Activated T-cell treated with anti-CD3 and anti-CD28 coated beads, Interleukin-2, amount 50 U/mL, for 1 hour (primary cell): ENCODE results near the gene NEURL2.
"Not testable (repeated sequence)": the region's sequence is repeated elsewhere in the genome, so short reads cannot be mapped to it uniquely, and the experiment has no call there.

ENCODE experiments used
- DNase-seq: peaks from one replicate; pipeline ENCODE4 v3.0.0-alpha.2; 2020

NEURL2 gene, protein sequence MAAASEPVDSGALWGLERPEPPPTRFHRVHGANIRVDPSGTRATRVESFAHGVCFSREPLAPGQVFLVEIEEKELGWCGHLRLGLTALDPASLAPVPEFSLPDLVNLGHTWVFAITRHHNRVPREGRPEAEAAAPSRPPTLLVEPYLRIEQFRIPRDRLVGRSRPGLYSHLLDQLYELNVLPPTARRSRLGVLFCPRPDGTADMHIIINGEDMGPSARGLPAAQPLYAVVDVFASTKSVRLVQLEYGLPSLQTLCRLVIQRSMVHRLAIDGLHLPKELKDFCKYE

DNA sequence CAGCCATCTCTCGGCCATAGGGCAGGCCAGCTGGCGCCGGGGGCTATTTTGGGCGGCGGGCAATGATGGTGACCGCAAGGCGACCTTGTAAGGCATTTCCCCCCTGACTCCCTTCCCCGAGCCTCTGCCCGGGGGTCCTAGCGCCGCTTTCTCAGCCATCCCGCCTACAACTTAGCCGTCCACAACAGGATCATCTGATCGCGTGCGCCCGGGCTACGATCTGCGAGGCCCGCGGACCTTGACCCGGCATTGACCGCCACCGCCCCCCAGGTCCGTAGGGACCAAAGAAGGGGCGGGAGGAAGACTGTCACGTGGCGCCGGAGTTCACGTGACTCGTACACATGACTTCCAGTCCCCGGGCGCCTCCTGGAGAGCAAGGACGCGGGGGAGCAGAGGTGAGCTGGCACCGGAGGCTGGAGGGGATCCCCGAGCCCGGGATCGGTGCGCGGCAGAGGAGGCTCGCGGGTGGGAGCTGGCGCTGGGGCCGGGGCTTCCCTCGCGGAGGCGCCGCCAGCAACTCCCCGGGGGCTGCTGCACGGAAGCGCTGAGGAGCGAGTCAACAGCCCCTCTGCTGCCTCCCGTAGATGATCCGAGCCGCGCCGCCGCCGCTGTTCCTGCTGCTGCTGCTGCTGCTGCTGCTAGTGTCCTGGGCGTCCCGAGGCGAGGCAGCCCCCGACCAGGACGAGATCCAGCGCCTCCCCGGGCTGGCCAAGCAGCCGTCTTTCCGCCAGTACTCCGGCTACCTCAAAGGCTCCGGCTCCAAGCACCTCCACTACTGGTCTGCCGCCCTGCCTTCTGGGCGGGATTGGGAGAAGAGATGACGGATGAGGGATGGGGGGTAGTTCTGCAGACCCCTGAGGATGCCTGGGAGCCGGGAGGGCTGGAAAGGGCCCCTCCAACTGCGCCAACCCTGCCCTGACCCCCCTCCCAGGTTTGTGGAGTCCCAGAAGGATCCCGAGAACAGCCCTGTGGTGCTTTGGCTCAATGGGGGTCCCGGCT, at the start of gene NEURL2, which contains the start of gene CTSA:
Gene NEURL2, minus strand, starts transcription at position 224 of the 999 bp plus-strand sequence. Its CDS starts 217 bp downstream, at position 7.
Gene CTSA, plus strand, starts transcription at position 351 of the 999 bp plus-strand sequence. Its CDS starts 234 bp downstream, at position 585.
- DNase-seq: peak; percentile 82

DNA sequence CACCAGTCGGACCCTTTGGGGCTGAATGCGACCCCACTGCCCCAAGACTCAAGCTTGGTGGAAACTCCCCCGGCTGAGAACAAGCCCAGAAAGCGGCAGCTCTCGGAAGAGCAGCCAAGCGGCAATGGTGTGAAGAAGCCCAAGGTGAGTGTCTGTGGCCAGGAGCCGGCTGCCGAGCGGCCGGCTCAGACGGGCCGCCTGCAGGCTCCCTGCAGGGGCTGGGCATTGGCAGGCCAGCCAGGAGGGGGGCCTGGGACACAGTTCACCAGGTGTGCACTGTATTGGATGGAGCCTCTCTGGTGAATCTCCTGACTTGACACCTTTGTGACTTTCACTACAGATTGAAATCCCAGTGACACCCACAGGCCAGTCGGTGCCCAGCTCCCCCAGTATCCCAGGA, 49.5 kb upstream of the NEURL2 start:
- DNase-seq: no peak

DNA sequence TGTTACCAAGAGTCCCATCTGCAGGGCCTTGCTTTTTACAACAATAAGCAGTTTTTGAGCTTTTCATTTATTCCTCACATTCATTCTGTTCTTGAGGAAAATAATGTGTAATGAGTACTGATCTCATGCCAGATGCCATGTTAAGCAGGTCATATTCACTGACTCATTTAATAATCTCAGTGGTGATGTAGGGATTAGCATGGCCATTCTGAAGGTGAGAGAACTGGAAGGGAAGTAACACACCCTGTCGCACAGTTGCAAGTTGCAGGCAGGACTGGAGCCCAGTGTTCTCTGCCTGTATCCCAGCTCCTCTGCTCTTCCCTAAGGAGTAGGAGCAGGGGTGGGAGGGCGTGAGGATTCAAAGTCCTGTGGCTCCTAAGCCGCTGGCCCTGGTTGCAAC, 49.0 kb upstream of the NEURL2 start:
- no peak for DNase-seq

DNA sequence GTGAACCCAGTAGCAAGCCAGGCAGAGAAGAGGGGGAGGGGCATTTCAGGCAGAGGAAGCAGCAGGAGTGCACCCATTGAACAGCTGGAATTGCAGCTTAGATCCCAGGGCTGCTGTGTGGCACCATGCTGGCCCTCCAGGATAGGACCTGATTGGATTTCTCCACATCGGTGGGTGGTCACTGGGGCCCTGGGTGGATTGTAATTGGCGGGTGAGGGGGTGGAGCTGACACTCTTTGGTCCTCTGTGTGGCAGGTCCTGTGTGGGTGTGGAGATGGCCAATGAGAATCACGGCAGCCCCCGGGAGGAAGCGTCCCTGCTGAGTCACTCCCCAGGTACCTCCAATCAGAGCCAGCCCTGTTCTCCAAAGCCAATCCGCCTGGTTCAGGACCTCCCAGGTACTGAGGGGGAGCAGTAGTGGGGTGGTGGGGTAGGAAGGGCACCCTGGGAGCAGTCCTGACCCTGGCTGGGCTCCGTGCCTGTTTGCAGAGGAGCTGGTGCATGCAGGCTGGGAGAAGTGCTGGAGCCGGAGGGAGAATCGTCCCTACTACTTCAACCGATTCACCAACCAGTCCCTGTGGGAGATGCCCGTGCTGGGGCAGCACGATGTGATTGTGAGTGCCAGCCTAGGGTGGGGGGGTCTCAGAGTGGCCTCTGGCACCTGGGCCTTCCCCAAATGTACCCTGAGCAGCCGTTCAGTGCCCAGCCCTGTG, 47.9 kb upstream of the NEURL2 start:
- DNase-seq: no peak

DNA sequence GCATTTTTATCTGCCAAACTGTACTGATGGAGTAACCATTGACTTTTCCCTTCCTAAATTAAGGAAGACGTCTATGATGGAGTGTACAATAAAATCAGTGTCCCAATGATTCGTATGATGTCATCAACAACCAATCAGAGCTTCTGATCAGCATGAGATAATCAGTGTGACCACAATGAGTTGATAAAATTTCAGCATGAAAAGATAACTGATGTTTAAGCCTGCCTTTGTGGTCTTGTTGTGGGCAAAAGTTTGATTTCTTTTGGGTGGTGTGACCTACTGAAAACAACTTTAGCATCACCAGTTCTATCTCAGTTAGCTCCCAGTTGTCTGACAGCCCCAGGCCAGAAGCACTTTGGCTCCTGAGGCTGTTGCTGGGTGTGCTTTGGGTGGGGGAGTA, 46.8 kb upstream of the NEURL2 start:
- DNase-seq: no peak

DNA sequence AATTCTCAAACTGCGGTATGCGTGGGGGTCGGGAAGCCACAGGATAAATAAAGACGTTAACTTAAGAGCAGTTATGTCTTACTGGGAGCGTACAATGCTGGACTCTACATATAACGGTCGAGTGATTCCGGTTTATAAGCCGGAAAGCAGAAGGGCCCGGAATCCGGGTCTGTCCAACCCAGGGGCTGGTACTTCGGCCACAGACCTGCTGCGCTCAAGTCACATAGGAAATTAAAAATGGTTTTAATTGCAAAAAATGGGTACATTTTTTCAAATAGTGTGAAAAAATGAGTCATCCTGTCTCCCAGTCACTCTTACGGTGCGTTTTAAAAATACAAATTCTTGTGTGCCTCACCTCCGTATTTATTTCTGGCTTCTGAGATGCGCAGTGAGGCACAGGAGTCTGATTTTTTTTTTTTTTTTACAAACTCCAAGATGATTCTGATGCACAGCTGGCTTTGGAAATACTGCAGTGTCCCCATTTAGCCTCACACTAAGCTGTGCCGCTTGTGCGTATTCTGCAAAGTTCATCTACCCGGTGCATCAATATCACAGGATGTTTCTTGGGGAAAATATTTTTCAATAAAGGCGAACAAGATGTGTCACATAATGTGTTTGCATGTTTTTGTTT, 44.5 kb upstream of the NEURL2 start:
- DNase-seq: no peak

DNA sequence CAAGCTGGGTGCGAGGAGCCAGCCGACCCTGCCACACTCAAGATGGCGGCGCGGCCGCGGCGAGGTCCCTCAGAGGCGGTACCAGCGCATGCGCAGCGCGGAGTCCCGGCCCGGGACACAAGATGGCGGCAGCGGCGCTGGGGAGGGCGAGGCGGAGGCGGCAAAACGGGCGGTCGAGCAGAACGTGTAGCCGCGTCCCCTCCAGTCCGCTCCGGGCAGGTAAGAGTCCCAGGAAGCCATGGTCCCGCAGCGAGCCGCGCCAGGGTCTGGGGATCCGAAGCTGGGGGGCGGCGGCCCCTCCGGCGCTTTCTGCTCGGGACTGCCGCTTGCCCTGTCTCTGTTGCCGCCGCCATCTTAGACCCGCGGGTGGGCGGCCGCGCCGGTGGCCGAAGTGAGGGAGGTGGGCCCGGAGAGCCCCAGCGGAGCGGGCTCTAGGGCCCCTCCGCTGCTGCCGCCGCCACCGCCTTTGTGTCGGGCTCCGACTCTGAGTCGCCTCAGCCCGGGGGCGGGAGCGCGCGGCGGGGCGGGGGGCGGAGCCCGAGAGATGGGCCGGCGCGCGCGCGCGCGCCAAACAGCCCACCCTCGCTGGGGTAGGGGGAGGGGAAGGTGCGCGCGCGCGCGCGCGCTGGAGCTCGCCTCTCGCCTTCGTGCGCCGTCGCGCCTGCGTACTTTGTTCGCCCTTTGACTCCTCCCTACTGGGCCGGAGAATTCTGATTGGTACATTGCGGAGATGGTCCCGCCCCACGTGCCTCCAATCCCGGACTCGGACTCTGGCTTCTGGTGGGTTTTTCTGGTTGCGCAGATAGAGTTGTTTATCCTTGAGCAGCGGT, 43.8 kb upstream of the NEURL2 start, which contains the start of gene PCIF1:
Gene PCIF1, plus strand, starts transcription at position 98 of the 830 bp plus-strand sequence. CDS start 4,317 bp downstream, outside the sequence.
- peak; percentile 99 for DNase-seq

DNA sequence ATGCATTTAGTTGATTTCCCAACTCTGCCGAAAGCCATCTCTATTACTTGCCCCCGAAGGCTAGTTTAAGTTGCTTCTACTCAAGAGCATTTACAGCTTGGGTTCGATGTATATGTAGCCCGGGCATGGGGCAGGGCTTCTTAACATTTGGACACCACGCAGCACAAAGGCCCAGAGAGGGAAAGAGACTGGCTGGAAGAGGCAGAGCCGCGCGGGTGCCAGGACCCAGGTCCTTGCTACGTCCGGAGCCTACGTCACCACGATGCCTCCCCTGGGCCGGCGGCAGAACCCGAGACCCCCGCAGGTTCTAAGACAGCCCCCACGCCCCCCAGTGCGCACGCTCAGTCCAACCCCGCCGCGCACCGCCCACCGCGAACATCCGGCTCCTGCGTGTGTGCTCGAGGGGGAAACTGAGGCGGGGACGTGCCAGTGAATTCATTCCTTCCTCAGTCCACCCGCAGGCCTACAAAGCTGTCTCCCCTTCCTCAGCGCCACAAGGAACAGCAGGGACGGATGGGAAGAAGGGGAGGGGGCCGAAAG, 43.1 kb upstream of the NEURL2 start:
- DNase-seq: no peak

DNA sequence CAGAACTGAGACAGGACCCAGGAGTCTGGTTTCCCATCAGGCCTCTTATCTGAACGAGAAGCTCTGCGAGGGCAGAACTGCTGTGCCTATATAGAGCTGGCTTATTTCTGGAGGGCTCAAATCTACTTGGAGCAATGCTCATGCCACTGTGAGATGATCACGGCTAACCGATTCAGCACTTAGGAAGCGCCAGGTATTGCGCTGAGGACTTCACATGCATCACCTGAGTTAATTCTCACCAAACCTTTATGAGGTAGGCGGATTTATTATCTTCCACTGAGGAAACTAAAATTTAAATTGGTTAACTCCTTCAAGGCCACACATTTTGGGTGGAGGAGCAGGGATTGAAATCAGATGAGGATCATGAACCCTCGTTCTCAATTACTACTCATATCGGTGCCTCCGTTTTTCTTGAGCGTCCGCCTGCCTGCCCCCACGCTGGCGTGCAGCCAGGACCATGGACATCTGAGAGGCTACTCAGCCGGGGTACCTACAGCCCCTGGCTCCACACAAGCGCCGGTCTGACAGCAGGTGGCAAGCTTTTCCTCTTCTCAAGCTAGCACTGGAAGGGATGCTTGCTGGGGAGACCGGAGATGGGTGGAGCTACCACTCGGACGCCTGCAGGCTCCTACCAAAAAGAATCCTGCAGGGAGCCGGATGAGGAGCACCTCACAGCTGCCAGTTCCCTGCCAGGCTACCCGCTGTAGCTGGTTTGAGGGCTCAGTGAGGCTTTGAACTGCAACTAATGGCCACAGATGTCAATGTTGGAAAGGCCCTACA, 42.4 kb upstream of the NEURL2 start:
- DNase-seq: peak; percentile 67

DNA sequence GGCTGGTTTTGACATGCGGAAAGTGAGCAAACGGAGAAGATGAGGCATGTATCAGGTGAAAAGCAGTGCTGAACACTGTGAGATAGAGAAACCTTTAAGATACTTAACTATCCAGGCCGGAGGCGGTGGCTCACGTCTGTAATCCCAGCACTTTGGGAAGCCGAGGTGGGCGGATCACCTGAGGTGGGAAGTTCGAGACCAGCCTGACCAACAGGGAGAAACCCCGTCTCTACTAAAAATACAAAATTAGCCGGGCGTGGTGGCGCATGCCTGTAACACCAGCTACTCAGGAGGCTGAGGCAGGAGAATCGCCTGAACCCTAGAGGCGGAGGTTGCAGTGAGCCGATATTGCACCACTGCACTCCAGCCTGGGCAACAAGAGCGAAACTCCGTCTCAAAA, 40.7 kb upstream of the NEURL2 start:
- DNase-seq: not testable (repeated sequence)

DNA sequence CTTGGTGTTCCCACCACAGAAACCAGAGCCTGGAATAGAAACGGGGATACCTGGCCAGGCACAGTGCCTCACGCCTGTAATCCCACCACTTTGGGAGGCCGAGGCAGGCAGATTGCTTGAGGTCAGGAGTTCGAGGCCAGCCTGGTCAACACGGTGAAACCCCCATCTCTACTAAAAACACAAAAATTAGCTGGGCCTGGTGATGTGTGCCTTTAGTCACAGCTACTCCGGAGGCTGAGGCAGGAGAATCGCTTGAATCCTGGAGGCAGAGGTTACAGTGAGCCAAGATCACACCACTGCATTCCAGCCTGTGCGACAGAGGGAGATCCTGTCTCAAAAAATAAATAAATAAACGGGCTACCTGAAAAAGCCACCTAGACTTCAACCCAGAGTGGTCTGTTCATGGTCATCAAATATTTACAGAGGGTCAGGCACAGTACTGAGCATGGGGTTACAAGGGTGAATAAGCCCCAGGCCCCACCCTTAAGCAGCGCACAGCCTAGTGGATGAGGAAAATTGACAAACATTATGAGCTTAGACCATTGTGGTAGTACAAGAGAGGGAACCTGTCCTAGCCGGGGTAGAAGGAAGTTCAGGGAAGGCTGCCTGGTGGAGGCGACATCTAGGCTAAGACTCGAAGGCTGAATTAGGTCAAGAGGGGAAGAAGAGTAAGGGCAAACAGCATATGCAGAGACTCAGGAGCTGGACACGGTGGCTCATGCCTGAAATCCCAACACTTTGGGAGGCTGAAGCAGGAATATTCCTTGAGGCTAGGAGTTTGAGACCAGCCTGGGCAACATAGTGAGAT, 36.3 kb upstream of the NEURL2 start:
- no peak for DNase-seq

DNA sequence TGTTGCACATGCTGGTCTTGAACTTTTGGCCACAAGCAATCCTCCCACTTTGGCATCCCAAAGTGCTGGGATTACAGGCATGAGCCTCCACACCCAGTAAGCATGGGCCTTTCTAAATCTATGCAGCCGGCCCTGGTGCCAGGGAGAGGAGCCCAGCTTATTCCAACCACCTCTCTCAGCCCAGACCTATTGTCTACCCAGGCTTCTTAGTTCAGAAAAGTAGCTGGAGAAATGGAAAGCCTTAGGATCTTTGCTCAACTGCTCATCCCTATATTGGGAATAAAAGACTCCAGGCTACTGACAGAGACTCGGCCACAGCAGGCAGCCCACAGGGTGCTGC, 35.7 kb upstream of the NEURL2 start:
- DNase-seq: no peak

DNA sequence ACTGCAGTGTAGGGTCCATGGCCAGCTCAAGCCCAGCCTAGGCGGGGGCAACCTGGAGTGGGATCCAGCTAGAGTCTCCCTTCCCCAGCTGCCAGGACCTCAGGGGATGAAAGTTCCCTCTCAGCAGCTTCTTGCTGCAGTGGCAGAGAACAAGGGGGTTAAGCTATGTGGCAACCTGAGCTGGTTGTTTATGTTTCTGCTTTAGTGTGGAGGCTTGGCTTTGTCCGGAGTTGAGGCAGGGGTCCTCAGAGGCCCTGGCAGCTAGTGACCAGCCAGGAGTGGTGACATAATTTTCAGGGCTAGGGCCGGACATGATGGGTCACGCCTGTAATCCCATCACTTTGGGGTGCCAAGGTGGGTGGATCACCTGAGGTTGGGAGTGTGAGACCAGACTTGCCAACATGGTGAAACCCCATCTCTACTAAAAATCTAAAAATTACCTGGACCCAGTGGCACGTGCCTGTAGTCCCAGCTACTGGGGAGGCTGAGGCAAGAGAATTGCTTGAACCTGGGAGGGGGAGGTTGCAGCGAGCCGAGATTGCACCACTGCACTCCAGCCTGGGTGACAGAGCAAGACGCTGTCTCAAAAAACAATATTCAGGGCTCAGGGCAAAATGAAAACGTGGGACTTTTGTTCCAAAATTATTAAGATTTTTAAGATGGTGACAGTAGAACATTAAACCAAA, 35.0 kb upstream of the NEURL2 start:
- DNase-seq: no peak

DNA sequence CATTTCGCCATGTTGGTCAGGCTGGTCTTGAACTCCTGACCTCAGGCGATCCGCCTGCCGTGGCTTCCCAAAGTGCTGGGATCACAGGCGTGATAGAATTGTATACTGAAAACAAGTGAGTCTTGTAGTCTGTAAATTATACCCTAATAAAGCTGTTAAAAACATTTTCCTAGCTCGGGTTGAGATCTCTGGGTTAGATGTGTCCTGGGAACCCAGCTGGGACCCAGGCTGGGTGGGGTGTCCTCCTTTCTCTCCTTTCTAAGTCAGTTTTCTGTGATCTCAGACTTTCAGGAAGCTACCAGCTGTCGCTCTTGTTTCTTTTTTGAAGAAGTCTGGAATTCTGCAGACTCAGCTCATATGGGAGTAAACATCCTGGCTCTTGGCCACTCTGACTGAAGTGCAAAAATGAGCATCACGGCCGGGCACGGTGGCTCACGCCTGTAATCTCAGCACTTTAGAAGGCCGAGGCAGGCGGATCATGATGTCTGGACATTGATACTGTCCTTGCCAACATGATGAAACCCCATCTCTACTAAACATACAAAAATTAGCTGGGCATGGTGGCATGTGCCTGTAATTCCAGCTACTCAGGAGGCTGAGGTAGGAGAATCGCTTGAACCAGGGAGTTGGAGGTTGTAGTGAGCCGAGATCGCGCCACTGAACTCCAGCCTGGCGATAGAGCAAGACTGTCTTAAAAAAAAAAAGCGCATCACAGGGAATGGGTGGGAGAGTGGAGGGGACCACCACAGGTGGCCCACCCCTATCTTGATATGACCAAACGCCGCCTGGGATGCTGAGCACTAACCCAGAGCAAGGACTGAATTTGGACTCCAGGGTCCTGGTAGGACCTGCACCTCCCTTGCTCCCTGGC, 33.6 kb upstream of the NEURL2 start:
- no peak for DNase-seq

DNA sequence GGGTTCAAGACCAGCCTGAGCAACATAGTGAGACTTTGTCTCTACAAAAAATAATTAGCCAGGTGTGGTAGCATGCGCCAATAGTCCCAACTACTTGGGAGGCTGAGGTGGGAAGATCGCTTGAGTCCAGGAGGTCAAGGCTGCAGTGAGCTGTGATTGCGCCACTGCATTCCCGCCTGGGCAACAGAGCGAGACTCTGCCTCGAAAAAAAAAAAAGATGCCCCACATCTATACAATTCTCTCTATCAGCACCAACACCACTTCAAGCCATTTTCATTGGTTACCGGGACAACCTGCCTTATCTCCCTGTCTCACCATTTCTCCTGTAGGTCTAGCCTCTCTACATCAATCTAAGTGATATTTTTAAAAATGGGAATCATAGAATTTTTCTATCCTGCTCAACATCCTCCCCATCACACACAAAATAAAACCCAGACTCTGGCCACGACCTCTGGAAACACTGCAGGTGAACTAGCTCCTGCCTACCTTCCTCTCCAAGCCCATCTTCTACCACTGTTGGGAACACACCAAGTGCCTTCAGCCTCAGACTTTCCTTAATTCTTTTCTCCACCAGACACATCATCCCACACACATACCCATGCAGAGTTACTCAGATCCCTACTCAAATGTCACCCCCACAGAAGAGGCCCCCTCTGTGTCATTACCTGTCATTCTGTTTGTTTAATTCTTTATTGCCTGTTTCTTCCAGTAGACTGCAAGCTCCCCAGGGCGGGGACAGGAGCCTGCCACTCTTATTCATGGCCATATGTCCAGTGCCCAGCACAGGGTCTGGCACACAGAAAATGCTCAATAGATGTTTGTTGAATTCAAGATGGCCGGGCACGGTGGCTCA, 30.6 kb upstream of the NEURL2 start:
- no peak for DNase-seq

DNA sequence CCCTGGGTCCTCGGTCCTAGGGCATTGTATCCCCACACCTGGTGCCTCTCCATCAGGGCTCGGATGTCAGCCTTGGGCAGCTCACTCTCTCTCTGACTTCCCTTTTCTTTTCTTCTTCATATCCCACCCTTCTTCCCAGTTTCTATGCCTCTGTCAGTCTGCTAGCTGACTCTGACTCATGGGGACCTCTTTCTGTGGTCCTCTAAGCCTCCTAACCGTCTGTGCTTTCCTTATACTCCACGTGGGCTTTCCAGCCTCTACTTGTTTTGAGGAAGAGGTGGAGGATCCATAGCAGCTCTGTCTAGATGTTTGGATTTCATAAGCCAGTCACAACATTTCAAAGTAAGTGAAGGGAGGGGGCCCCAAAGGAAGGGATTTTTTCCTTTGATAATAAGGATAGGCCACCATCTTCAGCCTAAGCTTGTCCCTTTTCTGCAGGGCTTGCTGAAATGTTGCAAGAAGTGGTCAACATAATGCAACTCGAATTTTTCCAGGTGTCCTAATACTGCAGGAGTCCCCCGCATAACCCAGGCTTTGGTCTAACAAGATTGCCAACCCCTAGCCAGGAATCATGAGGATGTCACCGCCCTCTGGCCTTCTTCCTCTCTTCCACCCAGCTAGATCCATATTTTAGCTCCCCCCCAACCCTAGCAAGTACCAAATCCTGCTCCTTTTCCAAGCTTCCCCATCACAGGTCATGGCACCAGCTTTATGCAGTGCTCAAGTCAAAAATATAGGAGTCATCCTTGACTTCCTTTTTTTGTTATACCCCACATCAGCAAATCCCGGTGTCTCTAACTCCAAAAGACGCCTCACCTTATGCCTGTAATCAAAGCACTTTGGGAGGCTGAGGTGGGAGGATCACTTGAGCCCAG, 29.7 kb upstream of the NEURL2 start:
- no peak for DNase-seq
